HG03469 (cell line): ENCODE measurements around the gene ANLN.

Experiments
- ATAC-seq: cut with Tn5 transposase; IDR thresholded peaks from one replicate; pipeline ENCODE4 v1.9.1; 2021; ENCODE audit warnings: mild to moderate bottlenecking, moderate library complexity, moderate number of reproducible peaks; ENCODE audit not compliant: unreplicated experiment

Gene ANLN

DNA sequence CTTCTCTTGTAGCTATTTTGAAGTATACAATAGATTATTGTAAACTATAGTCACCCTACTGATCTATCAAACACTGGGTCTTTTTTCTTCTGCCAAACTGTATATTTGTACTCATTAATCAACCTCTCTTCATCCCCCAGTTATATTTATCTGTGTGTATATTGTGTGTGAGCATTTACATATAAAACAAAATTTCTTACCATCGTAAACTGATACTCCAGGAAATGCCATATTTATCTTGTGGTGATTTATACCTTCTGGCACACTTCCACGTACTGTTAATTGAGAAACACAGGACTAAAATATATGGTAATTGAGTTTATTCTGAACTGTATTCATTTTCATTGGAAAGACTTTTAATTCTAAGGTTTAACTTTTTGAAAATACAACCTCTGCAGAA, 18.9 kb downstream of the ANLN start:
- no peak for ATAC-seq

DNA sequence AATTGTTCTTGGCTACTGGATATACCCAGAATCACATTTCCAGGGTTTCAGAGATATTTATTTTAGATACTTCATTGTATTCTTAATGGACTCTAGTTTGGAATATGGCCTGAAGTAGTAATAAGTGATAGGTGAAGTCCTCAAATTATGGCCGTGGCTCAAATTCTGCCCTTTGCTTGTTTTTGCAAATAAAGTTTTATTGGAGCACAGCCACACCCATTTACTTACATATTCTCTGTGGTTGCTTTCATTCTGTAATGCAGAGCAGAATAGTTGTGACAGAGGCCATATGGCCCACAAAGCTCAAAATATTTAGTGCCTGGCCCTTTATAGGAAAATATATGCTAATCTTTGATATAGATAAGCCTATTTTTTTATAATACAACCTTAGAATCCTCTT, 19.5 kb downstream of the ANLN start:
- ATAC-seq: no peak

DNA sequence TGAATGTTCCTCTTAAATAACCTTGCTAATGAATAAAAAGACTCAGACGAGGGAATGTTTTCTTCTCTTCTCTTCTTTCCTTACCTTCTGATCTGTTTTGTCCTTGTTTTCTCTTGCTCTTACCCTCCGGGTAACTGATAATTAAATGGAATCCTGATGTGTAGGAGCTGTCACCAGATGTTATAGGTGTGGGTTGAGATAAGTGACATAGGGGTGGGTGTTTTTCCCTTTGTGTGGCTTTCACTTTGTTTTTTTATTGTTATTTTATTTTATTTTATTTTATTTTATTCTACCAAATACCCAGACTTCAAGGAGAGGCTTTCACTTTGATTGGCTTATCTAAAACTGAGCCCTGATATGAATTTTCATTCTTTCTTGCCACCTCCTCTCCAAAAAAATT, 25.5 kb downstream of the ANLN start:
- ATAC-seq: no peak

DNA sequence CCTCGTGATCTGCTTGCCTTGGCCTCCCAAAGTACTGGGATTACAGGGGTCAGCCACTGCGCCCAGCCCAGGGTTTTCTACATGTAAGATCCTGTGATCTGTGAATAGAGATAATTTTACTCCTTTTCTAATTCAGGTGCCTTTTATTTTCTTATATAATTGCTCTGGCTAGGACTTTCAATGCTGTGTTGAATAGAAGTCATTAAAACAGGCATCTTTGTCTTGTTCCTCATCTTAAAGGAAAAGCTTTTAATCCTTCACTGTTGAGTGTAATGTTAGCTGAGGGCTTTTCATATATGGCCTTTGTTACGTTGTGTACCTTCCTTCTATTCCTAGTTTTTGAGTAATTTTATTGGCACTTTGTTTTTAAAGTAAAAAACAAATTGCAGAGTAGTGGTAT, 26.6 kb downstream of the ANLN start:
- ATAC-seq: no peak

DNA sequence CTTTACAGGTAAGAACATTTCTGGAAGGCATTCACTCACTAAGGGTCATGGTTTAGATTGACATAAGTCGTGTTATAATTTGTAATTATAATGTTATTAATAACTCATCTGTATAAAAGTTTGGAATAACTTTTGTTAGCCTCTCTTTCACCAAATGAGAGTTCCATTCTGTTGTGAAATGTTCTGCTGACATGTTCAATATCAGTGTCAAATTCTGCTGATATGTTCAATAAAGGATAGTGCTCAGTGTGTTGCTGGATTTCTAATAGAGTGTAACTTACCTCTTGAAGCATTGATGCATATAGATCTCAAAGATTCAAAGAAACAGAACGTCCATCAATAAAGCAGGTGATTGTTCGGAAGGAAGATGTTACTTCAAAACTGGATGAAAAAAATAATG, 30.6 kb downstream of the ANLN start:
- ATAC-seq: no peak

DNA sequence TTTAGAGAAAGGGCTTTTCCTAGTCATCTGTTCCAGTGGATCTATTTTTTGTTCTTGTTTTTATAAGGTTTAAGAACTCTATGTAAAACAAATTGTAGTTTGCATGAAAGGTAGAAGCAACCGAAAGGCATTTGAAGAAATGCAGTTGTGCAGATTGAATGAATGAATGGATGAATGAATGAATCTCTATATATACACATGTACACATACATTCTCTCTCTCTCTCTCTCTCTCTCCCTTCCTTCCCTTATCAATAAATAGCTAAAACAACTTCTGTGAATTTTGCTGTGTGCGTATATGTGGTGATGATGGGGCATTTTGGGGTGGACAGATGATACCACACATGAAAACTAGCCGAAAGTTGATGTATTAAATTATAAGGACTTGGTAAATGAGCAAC, 32.4 kb downstream of the ANLN start:
- ATAC-seq: no peak

DNA sequence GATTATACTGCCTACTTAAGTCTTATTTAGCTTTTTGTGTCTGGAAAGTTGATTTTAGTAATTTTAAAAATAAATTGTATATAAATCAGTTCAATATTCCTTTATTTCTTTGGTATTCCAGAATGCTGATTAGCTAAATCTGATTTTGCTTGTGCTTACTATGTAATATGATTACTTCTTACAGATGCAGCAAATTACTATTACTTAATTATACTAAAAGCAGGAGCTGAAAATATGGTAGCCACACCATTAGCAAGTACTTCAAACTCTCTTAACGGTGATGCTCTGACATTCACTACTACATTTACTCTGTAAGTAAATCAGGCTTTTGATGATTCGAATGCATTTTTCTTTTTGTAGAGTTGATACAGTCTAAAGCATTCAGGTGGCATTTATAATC, 34.0 kb downstream of the ANLN start:
- no peak for ATAC-seq

DNA sequence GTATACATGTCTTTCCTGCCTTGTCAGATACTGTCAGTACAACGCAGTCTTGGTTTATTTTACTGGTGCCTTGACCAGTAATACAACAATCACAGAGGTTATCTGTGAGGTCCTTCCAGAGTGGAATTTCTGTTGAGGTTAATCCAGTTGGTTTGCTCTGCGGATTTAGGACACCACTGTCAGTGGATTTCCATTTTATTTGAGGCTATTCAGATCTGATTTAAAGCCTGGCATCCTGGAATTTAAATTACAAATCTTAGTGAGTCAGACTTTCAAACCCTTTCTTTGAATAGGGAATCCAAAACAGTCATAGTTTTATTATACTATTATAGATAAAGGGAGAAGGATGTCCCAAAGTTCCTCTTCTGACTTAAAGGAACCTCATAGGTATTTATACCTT, 40.5 kb downstream of the ANLN start:
- ATAC-seq: no peak

DNA sequence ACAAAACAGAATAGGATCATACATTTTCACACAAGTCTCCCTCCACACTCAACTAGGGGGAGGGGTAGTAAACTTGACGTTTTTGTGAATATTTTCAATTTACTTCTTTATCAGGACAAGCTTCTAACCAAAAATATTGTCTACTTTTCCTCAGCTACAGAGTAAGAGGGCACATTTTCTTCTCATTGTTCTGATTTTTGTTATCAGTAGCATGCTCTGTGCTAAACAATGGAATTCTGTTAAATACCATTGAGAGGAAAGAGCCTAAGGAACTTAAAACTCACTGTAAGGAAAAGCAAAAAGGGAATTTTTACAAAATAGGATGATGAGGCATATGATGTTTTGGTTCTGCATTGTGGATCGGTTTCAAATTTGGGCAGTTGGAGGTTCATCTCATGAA, 41.2 kb downstream of the ANLN start:
- ATAC-seq: no peak

DNA sequence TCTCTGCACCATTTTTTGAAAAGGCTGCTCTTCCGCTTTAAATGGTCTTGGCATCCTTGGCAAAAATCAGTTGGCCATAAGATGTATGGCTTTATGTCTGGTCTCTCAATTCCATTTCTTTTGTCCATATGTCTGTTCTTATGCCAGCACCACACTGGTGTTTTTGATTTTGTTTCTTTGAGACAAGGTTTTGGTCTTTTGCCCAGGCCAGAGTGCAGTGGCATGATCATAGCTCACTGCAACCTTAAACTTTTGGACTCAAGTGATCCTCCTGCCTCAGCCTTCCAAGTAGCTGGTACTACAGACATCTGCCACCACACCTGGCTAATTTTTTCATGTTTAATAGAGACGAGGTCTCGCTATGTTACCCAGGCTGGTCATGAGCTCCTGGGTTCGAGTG, 48.5 kb downstream of the ANLN start:
- no peak for ATAC-seq

DNA sequence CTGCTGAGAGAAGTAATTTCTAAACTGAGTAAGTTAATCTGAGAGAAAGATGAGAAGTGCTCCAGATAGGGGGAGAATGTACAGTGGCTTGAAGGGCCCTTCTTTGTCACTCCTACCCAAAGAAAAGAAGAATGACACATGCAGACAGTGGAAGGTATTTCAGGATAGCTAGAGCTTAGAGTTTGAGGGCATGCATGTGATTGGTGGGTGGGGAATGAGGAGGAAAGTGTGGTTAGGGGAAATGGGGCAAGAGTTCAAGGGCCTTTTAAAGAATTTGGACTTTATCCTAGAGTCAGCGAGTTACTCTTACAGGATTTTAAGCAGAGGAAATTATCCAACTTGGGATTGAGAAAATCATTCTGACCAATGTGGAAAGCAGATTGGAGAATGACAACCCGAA, 50.0 kb downstream of the ANLN start:
- ATAC-seq: no peak

DNA sequence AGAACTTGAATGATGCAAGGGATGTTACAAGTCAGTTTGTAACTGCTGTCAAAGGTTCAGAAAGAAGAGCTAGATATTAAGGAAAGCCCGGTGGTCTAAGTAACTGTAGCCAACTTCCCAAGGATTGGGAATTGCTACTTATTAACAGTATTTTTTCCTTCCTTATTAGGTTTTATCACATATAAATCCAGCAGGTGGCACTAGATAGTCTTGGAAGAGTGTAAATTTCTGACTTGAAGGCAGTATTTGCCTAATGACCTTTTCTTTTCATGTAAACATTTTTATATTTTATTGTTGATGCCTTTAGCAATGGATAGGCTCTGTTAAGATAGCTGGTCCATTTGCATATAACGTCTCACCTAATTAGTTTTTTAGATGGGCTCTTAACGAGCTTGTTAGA, 51.2 kb downstream of the ANLN start:
- ATAC-seq: no peak

DNA sequence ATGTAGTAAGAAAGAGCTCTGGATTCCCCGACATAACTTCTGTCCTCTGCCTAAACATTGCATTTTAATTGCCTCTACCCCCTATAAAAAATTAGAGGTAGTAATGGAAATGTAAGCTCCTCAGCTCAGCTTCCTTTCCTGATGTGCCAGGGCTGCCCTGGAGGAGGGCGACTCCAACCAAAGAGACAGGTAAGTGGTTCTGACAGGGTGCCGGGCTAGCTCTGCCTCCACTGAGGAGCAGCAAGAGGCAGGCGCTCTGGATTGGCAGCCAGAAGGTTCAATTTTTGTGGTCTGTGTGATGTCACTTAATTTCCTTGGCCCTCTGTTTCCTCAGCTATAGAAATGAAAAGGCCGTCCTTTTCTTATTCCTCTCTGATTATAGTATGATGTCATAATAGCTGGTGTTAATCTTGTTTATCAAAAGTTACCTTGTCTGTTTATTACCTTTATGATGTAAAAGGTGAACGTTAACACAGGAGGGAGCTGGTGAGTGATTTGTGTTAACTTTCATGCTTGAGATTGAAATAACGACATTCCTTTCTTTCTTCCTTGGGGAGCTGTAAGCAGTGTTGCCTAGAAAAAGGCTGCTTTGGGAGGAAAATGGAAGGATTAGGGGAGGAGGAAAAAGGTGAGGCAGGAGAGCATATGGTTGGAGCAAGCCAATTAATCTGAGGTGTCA, 51.8 kb downstream of the ANLN start:
- ATAC-seq: no peak

DNA sequence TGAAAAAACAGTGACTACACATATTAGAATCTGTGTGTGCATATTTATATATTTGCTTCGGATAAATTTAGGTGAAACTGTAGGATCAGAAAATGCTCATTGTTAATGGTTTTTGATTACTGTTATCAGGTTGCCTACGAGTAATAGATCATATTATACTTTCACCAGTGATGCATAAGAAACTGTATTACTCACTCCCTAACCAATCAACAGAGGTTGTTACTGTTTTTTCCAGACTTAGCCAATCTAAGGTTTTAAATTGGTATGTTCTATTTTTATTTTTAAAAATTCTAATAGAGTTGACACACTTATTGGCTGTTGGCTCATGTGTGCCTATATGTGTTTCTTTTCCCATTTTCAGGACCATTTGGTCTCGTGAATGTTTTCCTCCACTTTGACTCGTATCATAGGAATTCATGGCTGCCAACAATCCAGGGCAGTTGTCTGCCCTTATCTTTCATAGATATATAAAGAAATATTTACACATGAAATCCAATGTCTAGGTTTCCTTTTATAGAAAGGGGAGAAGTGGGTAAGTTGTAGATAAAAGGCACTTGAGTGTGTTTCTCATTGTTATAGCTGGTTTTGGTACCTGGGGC, 59.2 kb downstream of the ANLN start:
- ATAC-seq: no peak

DNA sequence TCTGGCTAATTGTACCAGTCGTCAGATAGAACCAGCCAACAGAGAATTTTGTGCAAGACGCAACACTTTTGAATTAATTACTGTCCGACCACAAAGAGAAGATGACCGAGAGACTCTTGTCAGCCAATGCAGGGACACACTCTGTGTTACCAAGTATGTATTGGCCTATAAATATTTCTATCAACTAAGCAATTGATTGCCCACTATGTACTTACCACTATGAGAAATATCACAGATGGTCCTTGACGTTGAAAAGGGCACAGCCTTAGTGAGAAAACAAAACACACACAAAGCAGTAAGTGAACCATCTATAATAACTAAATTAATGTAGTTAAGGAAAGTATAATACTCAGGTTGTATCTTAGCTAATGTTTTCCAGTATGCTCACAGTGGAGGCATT, 60.0 kb downstream of the ANLN start:
- ATAC-seq: no peak

DNA sequence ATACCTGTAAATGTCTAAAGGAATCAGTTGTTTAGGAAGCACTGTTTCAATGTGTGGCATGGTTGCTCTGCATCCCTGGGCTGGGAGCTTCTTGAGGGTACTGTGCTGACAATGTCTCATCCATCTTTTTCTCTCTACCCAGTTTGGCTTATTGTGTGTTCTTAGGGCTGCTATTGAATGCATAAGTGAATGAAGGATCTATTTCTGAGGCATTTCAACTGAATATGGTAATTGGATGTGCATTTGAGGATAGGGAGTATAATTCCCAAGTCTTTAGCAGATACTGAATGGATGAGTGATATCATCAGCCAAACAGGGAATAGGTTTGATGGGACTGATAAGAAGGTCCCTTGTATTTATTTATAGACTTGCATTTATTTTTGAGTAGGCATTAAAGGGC, 64.1 kb downstream of the ANLN start:
- no peak for ATAC-seq

DNA sequence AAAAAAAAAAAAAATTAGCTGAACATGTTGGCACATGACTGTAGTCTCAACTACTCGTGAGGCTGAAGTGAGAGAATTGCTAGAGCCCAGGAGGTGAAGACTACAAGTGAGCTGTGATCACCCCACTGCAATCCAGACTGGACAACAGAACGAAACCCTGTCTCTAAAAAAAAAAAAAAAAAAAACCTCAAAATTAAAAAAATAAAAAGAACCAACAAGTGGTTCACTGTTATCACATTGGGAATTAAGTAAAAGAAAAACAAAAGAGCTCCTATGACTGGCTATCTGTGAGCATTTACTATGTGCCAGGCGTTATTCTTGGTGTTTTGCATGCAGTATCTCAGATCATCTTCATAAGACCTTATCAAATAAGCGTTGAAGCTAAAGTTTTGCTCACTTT, 66.0 kb downstream of the ANLN start:
- ATAC-seq: no peak

DNA sequence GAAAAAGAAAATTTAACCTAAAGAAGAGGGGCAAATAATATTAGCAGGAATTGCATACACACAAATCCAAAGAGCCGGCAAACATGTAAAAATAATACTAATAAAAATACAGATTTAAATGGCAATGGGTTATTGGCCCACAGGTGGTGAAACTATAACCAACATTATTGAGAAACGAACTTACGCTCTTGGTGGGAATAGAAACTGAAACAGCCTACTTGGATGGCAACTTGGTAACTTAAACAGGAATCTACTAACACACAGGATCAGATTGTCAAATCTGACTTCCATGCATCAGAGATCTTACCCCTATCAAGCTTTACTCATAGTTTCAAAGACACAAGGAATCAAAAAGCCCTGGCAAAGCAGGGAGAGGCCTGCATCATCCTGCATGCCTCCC, 66.5 kb downstream of the ANLN start:
- ATAC-seq: no peak

DNA sequence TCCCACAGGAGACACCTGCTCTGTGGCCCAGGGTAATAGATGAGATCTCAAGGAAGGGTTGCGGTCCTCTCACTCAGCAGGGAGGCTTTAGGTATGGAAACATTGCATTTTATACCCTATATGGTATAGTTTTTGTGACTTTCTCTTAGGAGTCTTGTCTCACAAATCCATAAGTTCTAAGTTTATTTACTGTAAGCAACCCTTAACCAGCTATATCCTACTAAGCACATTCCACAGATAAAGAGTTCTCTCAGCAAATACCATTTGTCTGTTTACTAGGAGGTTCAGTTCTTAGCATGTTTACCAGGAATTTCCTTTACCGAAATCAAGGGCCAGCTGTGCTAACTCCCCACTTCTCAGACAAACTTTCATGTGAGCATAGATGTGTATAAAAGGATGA, 66.9 kb downstream of the ANLN start:
- ATAC-seq: no peak

DNA sequence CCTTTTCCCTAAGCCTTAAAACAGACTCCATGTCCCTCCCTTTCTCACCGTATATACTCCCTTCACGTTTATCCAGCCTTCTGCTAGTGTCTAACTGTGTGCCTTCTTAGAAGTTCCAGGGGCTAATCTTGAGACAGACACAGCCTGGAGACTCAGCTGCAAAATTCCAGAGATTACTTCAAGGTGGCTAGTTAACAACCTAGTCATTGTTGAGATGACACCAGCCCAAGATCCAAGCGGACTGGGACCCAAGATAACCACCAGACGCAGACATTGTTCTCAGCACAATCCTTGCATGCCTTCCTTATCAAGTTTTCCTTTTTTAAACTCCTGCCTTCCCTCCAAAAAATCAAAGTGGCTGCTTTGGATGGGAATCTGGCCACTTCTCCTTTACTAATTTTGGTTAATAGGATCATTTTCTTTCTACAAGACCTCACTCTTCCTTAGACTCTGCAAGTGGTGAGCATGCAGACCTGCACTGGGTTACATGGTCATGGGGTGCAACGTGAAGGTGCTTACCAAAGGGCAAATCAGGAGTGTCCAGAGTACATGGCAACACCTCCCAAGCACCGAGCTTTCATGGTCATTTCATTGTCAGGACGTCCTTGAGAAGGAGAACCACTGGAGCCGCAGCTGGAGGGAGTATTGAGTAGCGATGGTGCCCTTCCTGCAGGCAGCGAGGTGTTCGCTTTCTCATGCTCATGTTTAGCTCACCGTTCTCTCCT, 69.7 kb downstream of the ANLN start:
- no peak for ATAC-seq

DNA sequence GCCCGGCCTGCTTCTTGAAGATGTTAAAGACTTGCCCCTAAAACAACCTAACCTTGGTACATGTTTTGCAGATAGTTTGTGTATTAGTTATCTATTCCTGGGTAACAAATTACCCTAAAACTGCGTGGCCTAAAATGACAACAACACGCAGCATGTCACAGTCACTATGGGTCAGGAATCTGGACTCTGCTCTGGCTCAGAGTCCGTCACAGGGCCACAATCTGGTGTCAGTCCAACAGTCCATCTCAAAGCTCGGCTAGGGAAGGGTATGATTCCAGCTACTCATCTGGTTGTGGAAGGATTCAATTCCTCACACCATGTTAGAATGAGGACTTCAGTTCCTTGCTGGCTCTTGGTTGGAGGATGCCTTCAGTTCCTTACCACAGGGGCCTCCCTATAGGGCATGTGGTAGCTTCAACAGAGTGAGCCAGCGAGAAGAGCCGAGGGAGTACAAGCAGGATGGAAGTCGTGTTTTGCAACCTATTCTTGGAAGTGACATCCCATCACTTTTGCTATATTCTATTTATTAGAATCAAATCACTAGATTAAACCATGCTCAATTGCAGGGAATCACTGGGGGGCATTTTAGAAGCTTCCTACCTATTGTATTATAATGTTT, 71.3 kb downstream of the ANLN start:
- ATAC-seq: no peak

DNA sequence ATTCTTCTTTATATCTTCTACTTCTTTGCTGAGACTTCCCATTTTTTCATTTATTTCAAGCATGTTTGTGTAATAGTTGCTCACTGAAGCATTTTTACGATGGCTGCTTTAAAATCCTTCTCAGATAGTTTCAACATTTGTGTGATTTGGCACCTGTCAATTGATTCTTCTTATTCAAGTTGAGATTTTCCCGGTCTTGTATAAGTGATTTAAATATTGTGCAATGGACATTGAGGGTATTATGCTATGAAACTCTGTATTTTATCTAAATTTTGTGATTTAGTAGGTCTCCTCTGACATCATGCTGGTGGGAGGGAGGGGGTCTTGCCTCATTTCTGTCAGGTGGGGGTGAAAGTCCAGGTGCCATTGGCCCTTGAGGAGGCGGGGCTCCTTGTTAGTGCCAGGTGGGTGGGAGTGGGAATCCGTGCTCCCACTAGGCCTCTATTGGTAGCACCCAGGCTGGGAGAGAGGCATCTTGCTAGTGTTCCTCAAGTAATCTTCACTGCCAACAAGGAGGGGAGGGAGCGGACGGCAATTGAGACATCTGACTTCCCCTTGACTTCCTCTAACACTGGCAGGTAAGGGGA, 73.0 kb downstream of the ANLN start:
- no peak for ATAC-seq
